Activated T-cell treated with anti-CD3 and anti-CD28 coated beads, Interleukin-2, amount 50 U/mL, for 4 hours (primary cell): Measurements from ENCODE around the gene NAALADL2. TPM values are rescaled to one million over a fixed set of nuclear protein-coding genes. Genes with fewer than 3 reads are reported as not detected.
"Not testable (repeated sequence)": the region's sequence is repeated elsewhere in the genome, so short reads cannot be mapped to it uniquely, and the experiment has no call there.

Experiments
- ATAC-seq, 2 donors: fragments of 200-7000 bp; cut with Tn5 transposase; one replicate each; pipeline ENCODE4 v1.10.0; 2021
- DNase-seq: peaks from one replicate; pipeline ENCODE4 v3.0.0-alpha.2; 2020
- H3K27me3 Mint-ChIP-seq: one replicate; pipeline ENCODE4 v1.8.0; 2021; ENCODE audit warnings: low read depth, mixed read lengths
- H3K36me3 Mint-ChIP-seq: one replicate; pipeline ENCODE4 v1.8.0; 2022; ENCODE audit warnings: mixed read lengths; ENCODE audit not compliant: insufficient read depth
- H3K4me1 Mint-ChIP-seq: one replicate; pipeline ENCODE4 v1.8.0; 2021; ENCODE audit warnings: low read depth, mixed read lengths
- H3K4me3 Mint-ChIP-seq: one replicate; pipeline ENCODE4 v1.8.0; 2021; ENCODE audit warnings: mild to moderate bottlenecking, moderate library complexity, mixed read lengths
- H3K9me3 Mint-ChIP-seq: one replicate; pipeline ENCODE4 v1.8.0; 2021; ENCODE audit warnings: mixed read lengths
- total RNA-seq, 3 donors: library from RNA; stranded (reverse); gene quantifications; one replicate each; pipeline ENCODE4 v1.2.1, GENCODE V29; 2021

The NAALADL2 gene
- total RNA-seq, 3 donors from 2014 or later, result 0.26 to 0.33 (median 0.33) TPM

DNA sequence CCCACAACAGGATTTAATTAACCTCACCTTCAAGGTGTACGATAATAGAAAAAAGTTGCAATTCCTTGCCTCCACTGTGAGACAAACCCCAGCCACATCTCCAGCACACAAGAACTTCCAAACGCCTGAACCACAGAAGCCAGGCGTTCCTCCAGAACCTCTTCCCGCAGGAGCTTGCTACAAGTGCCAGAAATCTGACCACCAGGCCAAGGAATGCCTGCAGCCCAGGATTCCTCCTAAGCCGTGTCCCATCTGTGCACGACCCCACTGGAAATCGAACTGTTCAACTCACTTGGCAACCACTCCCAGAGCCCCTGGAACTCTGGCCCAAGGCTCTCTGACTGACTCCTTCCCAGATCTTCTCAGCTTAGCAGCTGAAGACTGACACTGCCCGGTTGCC lies 970.7 kb downstream of the NAALADL2 start:
- not testable (repeated sequence) for ATAC-seq, DNase-seq, H3K27me3 Mint-ChIP-seq, H3K4me3 Mint-ChIP-seq, H3K9me3 Mint-ChIP-seq, H3K4me1 Mint-ChIP-seq, H3K36me3 Mint-ChIP-seq

DNA sequence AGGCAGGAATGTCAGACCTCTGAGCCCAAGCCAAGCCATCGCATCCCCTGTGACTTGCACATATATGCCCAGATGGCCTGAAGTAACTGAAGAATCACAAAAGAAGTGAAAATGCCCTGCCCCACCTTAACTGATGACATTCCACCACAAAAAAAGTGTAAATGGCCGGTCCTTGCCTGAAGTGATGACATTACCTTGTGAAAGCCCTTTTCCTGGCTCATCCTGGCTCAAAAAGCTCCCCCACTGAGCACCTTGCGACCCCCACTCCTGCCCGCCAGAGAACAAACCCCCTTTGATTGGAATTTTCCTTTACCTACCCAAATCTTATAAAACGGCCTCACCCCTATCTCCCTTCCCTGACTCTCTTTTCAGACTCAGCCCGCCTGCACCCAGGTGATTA lies 976.6 kb downstream of the NAALADL2 start:
- not testable (repeated sequence) for H3K9me3 Mint-ChIP-seq, H3K27me3 Mint-ChIP-seq, H3K4me3 Mint-ChIP-seq, H3K4me1 Mint-ChIP-seq, ATAC-seq, DNase-seq, H3K36me3 Mint-ChIP-seq

DNA sequence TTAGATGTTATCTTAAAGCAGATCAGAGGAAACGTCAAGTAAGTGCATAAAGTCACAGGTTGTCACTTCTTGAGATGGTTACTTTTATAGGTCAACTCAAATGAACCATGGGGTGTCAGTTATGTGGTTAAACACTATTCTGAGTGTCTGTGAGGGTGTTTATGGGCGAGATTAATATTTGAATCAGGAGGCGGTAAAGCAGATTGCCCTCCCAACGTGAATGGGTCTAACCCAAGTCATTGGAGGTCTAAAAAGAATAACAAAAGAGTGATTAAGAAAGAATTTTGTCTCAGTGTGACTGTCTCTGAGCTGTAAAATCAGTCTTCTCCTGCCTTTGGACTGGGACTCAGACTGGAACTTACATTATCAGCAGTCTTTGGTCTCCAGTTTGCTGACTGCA lies 977.5 kb downstream of the NAALADL2 start:
- Mint-ChIP-seq H3K4me3 (no peak overlapping the region), H3K36me3 (no peaks in the 10 kb centered on the region)
- no peak for ATAC-seq

DNA sequence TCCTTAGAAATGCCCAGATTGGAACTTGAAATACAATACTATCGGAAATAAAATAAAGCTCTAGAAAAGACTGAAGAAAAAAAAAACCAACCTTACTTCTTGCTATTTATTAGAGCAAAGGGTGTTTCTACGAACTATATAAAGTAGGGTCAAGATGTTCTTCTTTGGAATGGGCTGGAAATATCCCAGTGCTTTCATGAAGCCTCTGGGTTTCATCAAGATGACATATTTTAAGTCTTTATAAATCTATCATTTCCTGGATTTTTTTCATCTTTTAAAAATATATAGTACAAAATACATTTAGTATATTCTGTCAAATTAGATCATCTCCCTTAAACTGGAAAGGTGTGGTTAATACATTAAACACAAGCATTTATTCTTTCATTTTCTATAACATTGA lies 978.8 kb downstream of the NAALADL2 start:
- ATAC-seq, result no peak
- Mint-ChIP-seq H3K36me3 (no peaks in the 10 kb centered on the region), H3K9me3 (peaks cover 8% of the 10 kb centered on the region), H3K4me3 (no peak overlapping the region), H3K27me3 (no peaks in the 10 kb centered on the region), H3K4me1 (no peaks in the 10 kb centered on the region)
- DNase-seq, result no peak

More for the DNA sequence above, 977.5 kb downstream of the NAALADL2 start:
- H3K9me3 Mint-ChIP-seq, result peaks cover 6% of the 10 kb centered on the region
- no peak for DNase-seq
- H3K4me1 Mint-ChIP-seq, result no peaks in the 10 kb centered on the region
- no peaks in the 10 kb centered on the region for H3K27me3 Mint-ChIP-seq

DNA sequence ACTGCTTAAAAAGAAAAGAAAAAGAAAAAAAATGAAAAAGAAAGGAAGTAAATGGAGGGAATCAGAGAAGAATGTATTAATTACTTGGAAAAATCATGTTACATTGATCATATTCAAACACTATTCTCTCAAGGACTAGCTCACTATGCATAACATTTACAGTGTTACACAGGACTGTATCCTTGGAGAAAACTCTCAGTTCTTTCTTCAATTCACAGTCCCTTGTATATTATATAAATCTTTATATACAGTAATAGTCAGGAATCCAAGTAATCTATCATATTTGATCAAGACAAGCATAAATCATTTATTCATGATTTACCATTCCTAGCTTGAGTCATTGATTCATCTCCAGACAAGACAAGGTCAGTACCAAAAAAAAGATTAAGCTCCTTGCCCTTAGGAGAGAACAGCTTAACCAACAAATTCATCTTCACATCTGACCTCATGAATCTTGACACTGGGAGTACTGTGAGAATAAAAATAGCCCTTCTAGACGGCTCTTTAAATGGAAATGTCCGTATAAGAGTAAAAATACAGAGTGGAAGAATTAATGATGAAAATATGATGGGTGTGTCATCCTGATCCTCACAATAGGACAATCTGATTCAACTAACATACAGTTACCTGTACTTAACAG lies 980.4 kb downstream of the NAALADL2 start:
- Mint-ChIP-seq H3K9me3 (peaks cover 8% of the 10 kb centered on the region), H3K4me3 (no peak overlapping the region), H3K4me1 (no peaks in the 10 kb centered on the region), H3K36me3 (no peaks in the 10 kb centered on the region), H3K27me3 (no peaks in the 10 kb centered on the region)
- ATAC-seq, result no peak
- no peak for DNase-seq

DNA sequence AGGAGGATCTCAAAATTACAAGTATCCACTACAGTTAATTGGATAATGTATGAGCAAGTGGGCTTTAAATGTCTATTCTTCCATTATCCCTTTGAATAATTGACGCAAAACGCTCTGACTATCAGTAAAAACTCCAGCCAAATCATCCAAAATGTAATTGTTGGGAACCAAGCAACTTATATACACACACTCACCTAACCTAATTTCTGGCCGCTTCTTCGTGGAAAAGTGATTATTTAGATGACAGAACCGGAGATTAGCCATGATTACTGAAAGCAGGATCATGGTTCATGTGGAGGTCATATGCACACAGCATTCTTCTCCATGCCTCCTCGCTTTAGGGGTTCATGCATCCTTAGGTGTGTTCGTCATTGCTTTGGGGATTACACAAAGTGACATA lies 992.4 kb downstream of the NAALADL2 start:
- ATAC-seq, result no peak
- no peaks in the 10 kb centered on the region for H3K27me3 Mint-ChIP-seq
- H3K9me3 Mint-ChIP-seq, result no peaks in the 10 kb centered on the region
- H3K4me3 Mint-ChIP-seq, result no peak overlapping the region
- DNase-seq, result no peak
- no peaks in the 10 kb centered on the region for H3K36me3 Mint-ChIP-seq
- no peaks in the 10 kb centered on the region for H3K4me1 Mint-ChIP-seq

DNA sequence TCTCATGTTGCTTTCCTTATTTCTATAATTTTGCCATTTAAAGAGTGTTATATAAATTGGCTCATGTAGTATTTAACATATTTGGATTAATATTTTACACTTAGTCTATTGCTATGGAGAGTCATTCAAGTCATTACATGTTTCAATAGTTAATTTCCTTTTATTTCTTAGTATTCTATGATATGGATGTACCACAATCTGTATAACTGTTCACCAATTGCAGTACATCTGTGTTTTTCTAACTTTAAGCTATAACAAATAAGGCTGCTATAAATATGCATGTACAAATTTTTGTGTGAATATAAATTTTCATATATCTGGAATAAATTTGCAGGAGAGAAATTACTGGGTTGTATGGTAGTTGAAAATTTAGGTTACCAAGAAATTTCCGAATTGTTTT lies 993.4 kb downstream of the NAALADL2 start:
- no peak for DNase-seq
- H3K9me3 Mint-ChIP-seq, result no peaks in the 10 kb centered on the region
- H3K4me1 Mint-ChIP-seq, result no peaks in the 10 kb centered on the region
- no peaks in the 10 kb centered on the region for H3K36me3 Mint-ChIP-seq
- H3K27me3 Mint-ChIP-seq, result no peaks in the 10 kb centered on the region
- no peak for ATAC-seq
- no peak overlapping the region for H3K4me3 Mint-ChIP-seq

DNA sequence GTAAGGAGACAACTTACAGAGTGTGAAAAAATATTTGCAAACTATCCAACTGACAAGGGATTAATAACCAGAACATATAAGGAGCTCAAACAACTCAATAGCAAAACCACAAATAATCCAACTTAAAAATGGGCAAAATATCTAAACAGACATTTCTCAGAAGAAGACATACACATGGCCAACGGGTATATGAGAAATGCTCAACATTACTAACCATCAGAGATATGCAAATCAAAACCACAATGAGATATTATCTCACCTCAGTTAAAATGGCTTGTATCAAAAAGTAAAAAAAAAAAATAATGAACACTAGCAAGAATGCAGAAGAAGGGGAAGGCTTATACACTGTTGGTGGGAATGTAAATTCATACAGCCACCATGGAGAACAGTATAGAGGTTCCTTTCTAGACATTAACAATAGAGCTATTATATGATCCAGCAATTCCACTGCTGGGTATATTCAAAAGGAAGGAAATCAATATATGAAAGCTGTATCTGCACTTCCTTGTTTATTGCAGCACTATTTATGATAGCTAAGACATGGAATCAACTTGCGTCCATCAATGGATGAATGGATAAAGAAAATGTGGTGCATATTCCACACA lies 998.6 kb downstream of the NAALADL2 start:
- no peaks in the 10 kb centered on the region for H3K36me3 Mint-ChIP-seq
- H3K9me3 Mint-ChIP-seq, result no peaks in the 10 kb centered on the region
- DNase-seq (no peak), ATAC-seq (no peak)
- H3K4me3 Mint-ChIP-seq, result no peak overlapping the region
- no peaks in the 10 kb centered on the region for H3K27me3 Mint-ChIP-seq
- no peaks in the 10 kb centered on the region for H3K4me1 Mint-ChIP-seq
